BJ (cell line): ENCODE results near the gene FAM9A. TPM values are rescaled to one million over a fixed set of nuclear protein-coding genes. Genes with fewer than 3 reads are reported as not detected.
"Not testable (repeated sequence)": the region's sequence is repeated elsewhere in the genome, so short reads cannot be mapped to it uniquely, and the experiment has no call there.

Source experiments
- CTCF ChIA-PET: fragments of 350-600 bp; formaldehyde crosslinking; extraction: SDS; loops from one replicate; lab custom pipeline; 2021; ENCODE audit warnings: antibody characterized with exemption, inconsistent platforms; lab: Yijun Ruan, JAX
- POLR2A ChIA-PET: fragments of 300-600 bp; sonication (Branson Sonifier 250); formaldehyde crosslinking; extraction: SDS; loops from one replicate; lab custom pipeline; 2021; ENCODE audit warnings: antibody characterized with exemption; lab: Charles Lee
- DNase-seq: peaks from one replicate; pipeline ENCODE4 v3.0.0-alpha.2; 2011; ENCODE audit warnings: low read depth
- H3K27me3 ChIP-seq: 2 replicates; pipeline ENCODE4 v1.6.0; 2011; ENCODE audit warnings: low read length; ENCODE audit not compliant: control insufficient read depth, insufficient read depth
- H3K36me3 ChIP-seq: 2 replicates; pipeline ENCODE4 v1.5.1; 2011; ENCODE audit warnings: low read length; ENCODE audit not compliant: control insufficient read depth, insufficient read depth
- H3K4me3 ChIP-seq: 2 replicates; pipeline ENCODE4 v1.5.1; 2011; ENCODE audit warnings: low read depth, mild to moderate bottlenecking, control low read depth, low read length
- polyA plus RNA-seq: library from polyadenylated mRNA; depleted of rRNA; stranded (reverse); fragments of >200 nt; gene quantifications from 2 replicates; pipeline ENCODE4 v1.2.3, GENCODE V29; 2011
- TF ChIP-seq, protein P1 (sequence below): IDR thresholded peaks from 2 replicates; pipeline ENCODE4 v1.5.1; 2011; ENCODE audit warnings: low read depth, mild to moderate bottlenecking, control low read depth, inconsistent platforms, low read length, moderate library complexity; ENCODE audit not compliant: insufficient read depth

FAM9A gene
- polyA plus RNA-seq, 1 experiment: not detected

DNA sequence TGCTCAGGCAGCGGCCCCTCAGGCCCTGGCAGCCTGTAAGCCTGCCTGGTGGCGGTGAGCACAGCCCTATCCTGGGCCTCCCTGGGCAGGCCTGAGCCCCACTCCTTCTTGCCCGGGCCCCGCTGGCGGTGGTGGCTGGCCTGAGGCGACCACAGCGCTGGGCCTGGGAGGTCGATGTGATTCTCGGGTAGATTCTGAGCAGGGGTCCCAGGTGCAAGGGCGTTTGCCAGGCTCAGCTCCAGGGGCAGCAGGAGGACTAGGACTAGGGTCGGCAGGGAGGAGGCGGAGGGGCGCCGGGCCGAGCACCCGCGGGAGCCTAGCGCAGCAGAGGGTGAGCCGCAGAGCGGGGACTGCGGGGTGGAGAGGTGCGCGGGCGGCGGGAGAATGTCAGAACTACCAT is 17.0 kb downstream of the FAM9A start:
- DNase-seq: no peak
- Histone ChIP-seq H3K4me3 (no peak overlapping the region), H3K36me3 (no peaks in the 10 kb centered on the region), H3K27me3 (no peaks in the 10 kb centered on the region)
- TF ChIP-seq, protein P1, sequence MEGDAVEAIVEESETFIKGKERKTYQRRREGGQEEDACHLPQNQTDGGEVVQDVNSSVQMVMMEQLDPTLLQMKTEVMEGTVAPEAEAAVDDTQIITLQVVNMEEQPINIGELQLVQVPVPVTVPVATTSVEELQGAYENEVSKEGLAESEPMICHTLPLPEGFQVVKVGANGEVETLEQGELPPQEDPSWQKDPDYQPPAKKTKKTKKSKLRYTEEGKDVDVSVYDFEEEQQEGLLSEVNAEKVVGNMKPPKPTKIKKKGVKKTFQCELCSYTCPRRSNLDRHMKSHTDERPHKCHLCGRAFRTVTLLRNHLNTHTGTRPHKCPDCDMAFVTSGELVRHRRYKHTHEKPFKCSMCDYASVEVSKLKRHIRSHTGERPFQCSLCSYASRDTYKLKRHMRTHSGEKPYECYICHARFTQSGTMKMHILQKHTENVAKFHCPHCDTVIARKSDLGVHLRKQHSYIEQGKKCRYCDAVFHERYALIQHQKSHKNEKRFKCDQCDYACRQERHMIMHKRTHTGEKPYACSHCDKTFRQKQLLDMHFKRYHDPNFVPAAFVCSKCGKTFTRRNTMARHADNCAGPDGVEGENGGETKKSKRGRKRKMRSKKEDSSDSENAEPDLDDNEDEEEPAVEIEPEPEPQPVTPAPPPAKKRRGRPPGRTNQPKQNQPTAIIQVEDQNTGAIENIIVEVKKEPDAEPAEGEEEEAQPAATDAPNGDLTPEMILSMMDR: no peak
- POLR2A ChIA-PET: no interaction called here
- CTCF ChIA-PET: no interaction called here

DNA sequence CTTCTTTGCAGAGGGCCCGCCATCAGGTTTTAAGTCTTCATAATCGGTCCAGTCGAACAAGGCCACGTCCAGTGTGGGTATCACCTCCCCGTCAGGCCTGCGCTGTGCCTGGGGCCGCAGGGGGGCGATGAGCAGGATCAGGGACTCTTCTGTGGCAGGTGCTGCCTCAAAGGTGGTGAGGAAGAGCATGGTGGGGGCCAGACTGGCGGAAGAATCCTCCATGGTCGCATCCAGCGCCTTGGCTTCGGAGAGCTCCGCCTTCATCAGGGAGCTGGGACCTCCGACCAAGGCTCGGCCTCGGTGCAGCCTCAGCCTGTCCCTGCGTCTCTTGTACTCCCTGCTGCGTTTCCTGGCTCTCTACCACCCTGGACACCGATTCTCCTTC is 17.5 kb downstream of the FAM9A start:
- ChIA-PET POLR2A (no interaction called here), CTCF (interaction anchor here (1.4 kb wide), 1 partner anchor 10 kb away, joined by 5 read pairs; no protein-coding TSS in a partner anchor)
- Histone ChIP-seq H3K36me3 (no peaks in the 10 kb centered on the region), H3K4me3 (no peak overlapping the region), H3K27me3 (no peaks in the 10 kb centered on the region)
- TF ChIP-seq, protein P1: no peak
- no peak for DNase-seq

DNA sequence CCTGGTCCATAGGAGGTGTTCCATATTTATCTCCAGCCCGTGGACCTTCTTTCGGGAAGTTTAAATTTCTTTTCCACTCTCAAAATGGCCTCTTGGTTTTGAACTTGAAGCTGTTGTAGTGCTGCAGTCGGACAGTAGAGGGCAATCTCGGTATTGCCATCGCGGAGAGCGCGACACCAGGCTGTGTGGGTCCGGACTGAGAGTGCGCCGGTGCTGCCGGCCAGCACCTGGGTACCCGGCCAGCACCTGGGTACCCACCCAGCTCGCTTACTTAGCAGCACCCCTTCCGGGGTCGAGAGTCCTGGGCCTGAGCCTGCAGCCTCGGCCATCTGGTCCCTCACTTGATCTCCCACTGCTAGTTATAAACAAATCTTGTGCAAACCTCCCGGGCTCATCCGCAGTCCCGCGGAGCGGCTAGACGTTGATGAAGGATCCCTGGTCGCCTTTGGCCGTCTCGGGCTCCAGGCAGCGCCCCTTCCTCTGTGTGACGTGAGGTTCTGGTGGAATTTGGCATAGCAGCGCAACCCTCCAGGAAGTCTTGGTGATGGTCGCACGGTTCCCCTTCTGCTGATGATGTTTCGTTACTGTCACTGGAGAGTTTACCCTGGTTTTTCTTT is 18.0 kb downstream of the FAM9A start:
- TF ChIP-seq, protein P1: peak; percentile 34
- POLR2A ChIA-PET: no interaction called here
- CTCF ChIA-PET: interaction anchor here (1.0 to 1.4 kb wide), 2 partner anchors 10 to 44 kb away, joined by 3 to 5 read pairs; no protein-coding TSS in a partner anchor
- no peak overlapping the region for H3K4me3 ChIP-seq
- H3K36me3 ChIP-seq: no peaks in the 10 kb centered on the region
- no peaks in the 10 kb centered on the region for H3K27me3 ChIP-seq
- DNase-seq: no peak

DNA sequence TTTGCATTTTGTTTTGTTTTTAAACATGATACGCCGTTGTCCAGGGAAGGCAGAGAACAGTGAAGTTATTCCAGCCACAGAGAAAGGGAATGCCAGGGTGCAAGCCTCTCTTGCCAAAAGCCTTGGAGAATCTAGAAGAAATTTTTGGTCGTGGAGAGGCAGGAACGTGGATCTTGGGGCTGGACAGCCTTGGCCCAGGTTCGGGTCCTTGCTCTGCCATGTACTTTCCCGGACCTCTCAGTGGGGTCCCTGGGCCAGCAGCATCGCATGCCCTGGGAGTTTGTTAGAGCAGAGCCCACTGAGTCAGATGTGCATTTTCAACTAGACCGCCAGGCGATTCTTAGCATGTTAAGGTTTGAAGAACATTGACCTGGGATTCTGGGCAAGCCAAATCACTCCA is 18.6 kb downstream of the FAM9A start:
- Histone ChIP-seq H3K36me3 (no peaks in the 10 kb centered on the region), H3K4me3 (no peak overlapping the region), H3K27me3 (no peaks in the 10 kb centered on the region)
- no peak for DNase-seq
- ChIA-PET POLR2A (no interaction called here), CTCF (interaction anchor here (1.0 to 1.4 kb wide), 2 partner anchors 9 to 44 kb away, joined by 3 to 5 read pairs; no protein-coding TSS in a partner anchor)
- TF ChIP-seq, protein P1: no peak

DNA sequence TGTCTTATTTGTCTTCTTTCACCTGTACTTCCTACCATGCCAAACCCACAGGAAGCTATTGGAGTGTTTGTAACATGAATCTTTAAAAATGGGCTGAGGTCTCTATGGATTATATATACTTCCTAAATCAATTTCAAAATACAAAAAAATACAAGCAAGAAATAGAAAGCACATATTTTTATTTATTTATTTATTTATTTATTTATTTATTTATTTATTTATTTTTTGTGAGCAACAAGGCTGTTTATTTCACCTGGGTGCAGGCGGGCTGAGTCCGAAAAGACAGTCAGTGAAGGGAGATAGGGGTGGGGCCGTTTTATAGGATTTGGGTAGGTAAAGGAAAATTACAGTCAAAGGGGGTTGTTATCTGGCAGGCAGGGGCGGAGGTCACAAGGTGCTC is 19.3 kb downstream of the FAM9A start:
- CTCF ChIA-PET, H3K36me3 ChIP-seq, H3K27me3 ChIP-seq, POLR2A ChIA-PET, H3K4me3 ChIP-seq, DNase-seq: not testable (repeated sequence)

DNA sequence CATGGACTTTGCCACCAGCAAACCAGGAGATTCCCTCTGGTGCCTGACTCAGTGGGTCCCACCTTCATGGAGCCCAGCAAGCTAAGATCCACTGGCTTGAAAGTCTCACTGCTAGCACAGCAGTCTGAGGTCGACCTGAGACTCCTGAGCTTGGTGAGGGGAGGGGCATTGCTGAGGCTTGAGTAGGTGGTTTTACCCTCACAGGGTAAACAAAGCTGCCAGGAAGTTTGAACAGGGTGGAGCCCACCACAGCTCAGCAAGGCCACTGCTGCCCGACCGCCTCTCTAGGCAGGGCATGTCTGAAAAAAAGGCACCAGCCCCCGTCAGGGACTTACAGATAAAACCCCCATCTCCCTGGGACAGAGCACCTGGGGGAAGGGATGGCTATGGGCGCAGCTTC is 28.1 kb downstream of the FAM9A start:
- POLR2A ChIA-PET: no interaction called here
- TF ChIP-seq, protein P1: no peak
- peaks cover 2% of the 10 kb centered on the region; the same call in 1 of the 2 replicates for H3K27me3 ChIP-seq
- no peak overlapping the region for H3K4me3 ChIP-seq
- CTCF ChIA-PET: interaction anchor here (1.3 kb wide), 1 partner anchor 10 kb away, joined by 5 read pairs; no protein-coding TSS in a partner anchor
- H3K36me3 ChIP-seq: no peaks in the 10 kb centered on the region
- no peak for DNase-seq
